ENCODE measurements around the gene LY6G6D. TPM values are rescaled to one million over a fixed set of nuclear protein-coding genes. Genes with fewer than 3 reads are reported as not detected.

LY6G6D gene
- total and polyA plus RNA-seq, 2 of the 13 experiments (the other 11 are each of a cell fraction or from before 2014, with no cell fraction given): not detected

GRCh38 chr6:31737315-31737990 is 22.3 kb downstream of the LY6G6D start (continued):
- TF ChIP-seq ZNF770 (CRISPR knock-in tag; IDR thresholded peaks at IDR 0.05) (0 out of 2 replicates have a peak, but pooled peaks have one; percentile 12), NPAS2 (CRISPR knock-in tag; IDR thresholded peaks at IDR 0.05; ENCODE audit: borderline replicate concordance) (no peak), EED (CRISPR knock-in tag; IDR thresholded peaks at IDR 0.05) (no peak), FOXA3 (CRISPR knock-in tag; IDR thresholded peaks at IDR 0.05) (peak; percentile 80), SPEN (CRISPR knock-in tag; IDR thresholded peaks at IDR 0.05; ENCODE audit: low read depth) (no peak; the same call in 1 of the 2 replicates), ZNF232 (CRISPR knock-in tag; IDR thresholded peaks at IDR 0.05; ENCODE audit: borderline replicate concordance) (peak; percentile 88), ZNF556 (CRISPR knock-in tag; IDR thresholded peaks at IDR 0.05; ENCODE audit: borderline replicate concordance) (no peak), FOXO4 (CRISPR knock-in tag; conservative IDR thresholded peaks at IDR 0.05) (no peak), SNAPC2 (CRISPR knock-in tag; IDR thresholded peaks at IDR 0.05) (no peak), ZNF619 (CRISPR knock-in tag; IDR thresholded peaks at IDR 0.05) (no peak), CREM (IDR thresholded peaks at IDR 0.05) (peak; percentile 90), CREM (CRISPR knock-in tag; IDR thresholded peaks at IDR 0.05) (no peak), MIXL1 (CRISPR knock-in tag; IDR thresholded peaks at IDR 0.05) (peak; percentile 86; the same call in 1 of the 2 replicates), GTF2F1 (IDR thresholded peaks at IDR 0.05; ENCODE audit: low read length) (no peak), NR2C2 (CRISPR knock-in tag; IDR thresholded peaks at IDR 0.05; ENCODE audit: borderline replicate concordance) (peak; percentile 77; the same call in 1 of the 2 replicates), ZNF607 (CRISPR knock-in tag; IDR thresholded peaks at IDR 0.05; ENCODE audit: borderline replicate concordance) (no peak), PHF20 (CRISPR knock-in tag; IDR thresholded peaks at IDR 0.05) (no peak), GABPA (IDR thresholded peaks at IDR 0.05; ENCODE audit: low read depth, low read length) (no peak), GABPA (CRISPR knock-in tag; IDR thresholded peaks at IDR 0.05; ENCODE audit: low read depth) (peak; percentile 84), ZNF207 (IDR thresholded peaks at IDR 0.05; ENCODE audit: borderline replicate concordance) (no peak), DRAP1 (CRISPR knock-in tag; IDR thresholded peaks at IDR 0.05) (peak; percentile 84; the same call in 1 of the 2 replicates), STAT5B (CRISPR knock-in tag; IDR thresholded peaks at IDR 0.05) (no peak), SAP130 (CRISPR knock-in tag; IDR thresholded peaks at IDR 0.05; ENCODE audit: low read depth) (peak; percentile 94), ZBTB7A (CRISPR knock-in tag; IDR thresholded peaks at IDR 0.05) (no peak; the same call in 1 of the 2 replicates), ATF7-NPFF (CRISPR knock-in tag; IDR thresholded peaks at IDR 0.05; ENCODE audit: low read depth) (0 out of 2 replicates have a peak, but pooled peaks have one; percentile 21), RBM39 (IDR thresholded peaks at IDR 0.05; ENCODE audit: low read depth, low read length, poor library complexity, severe bottlenecking) (no peak), ZNF282 (IDR thresholded peaks at IDR 0.05; ENCODE audit: partially characterized antibody) (no peak), ZNF572 (CRISPR knock-in tag; IDR thresholded peaks at IDR 0.05) (no peak), MXI1 (IDR thresholded peaks at IDR 0.05; ENCODE audit: borderline replicate concordance, low read depth, low read length) (peak; percentile 75; the same call in 1 of the 3 replicates), NKX3-1 (CRISPR knock-in tag; IDR thresholded peaks at IDR 0.05) (peak; percentile 23; the same call in 1 of the 2 replicates)

All from HepG2 (cell line).